OCI-LY3 (cell line): Measurements from ENCODE around the gene TRIM54.

Source experiments
- EZH2phosphoT487 ChIP-seq: fragments of 200-600 bp; shearing (Covaris generic); IDR thresholded peaks from 2 replicates; pipeline ENCODE4 v1.6.1; 2018; ENCODE audit warnings: antibody characterized with exemption, mixed run types, low read depth
- TF ChIP-seq, protein P1 (sequence below): fragments of 200-600, 300-600 bp; sonication (generic); IDR thresholded peaks from 2 replicates; pipeline ENCODE4 v1.5.1; 2014; ENCODE audit warnings: antibody characterized with exemption, low read length, low read depth

GRCh38 chr2:27284996-27285395 lies 2.8 kb downstream of the TRIM54 start:
- TF ChIP-seq, protein P1, sequence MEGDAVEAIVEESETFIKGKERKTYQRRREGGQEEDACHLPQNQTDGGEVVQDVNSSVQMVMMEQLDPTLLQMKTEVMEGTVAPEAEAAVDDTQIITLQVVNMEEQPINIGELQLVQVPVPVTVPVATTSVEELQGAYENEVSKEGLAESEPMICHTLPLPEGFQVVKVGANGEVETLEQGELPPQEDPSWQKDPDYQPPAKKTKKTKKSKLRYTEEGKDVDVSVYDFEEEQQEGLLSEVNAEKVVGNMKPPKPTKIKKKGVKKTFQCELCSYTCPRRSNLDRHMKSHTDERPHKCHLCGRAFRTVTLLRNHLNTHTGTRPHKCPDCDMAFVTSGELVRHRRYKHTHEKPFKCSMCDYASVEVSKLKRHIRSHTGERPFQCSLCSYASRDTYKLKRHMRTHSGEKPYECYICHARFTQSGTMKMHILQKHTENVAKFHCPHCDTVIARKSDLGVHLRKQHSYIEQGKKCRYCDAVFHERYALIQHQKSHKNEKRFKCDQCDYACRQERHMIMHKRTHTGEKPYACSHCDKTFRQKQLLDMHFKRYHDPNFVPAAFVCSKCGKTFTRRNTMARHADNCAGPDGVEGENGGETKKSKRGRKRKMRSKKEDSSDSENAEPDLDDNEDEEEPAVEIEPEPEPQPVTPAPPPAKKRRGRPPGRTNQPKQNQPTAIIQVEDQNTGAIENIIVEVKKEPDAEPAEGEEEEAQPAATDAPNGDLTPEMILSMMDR = no peak
- TF ChIP-seq EZH2phosphoT487 = no peak
